Astrocyte (in vitro differentiated cells and primary cell): ENCODE data around the gene ZHX3. TPM values are rescaled to one million over a fixed set of nuclear protein-coding genes. Genes with fewer than 3 reads are reported as not detected.
A peak's percentile ranks its signal among the peaks of the same experiment; 100 is the strongest.

Experiments
- DNase-seq: peaks from one replicate; pipeline ENCODE4 v3.0.0-alpha.2; 2010; ENCODE audit warnings: low read depth
- FAIRE-seq: peaks from 2 replicates; lab custom pipeline; 2011; peaks lifted over from hg19 to GRCh38; lab: Jason Lieb, UNC
- H2AFZ ChIP-seq: 2 replicates; pipeline ENCODE4 v1.6.0; 2012; ENCODE audit warnings: low read depth, low read length, inconsistent platforms
- H3K27ac ChIP-seq: 2 replicates; pipeline ENCODE4 v1.5.1; 2011; ENCODE audit warnings: low read depth, low read length, inconsistent platforms
- H3K27me3 ChIP-seq: 2 replicates; pipeline ENCODE4 v1.6.0; 2011; ENCODE audit warnings: low read length, inconsistent platforms; ENCODE audit not compliant: insufficient read depth
- H3K36me3 ChIP-seq: 2 replicates; pipeline ENCODE4 v1.5.1; 2011; ENCODE audit warnings: low read length, inconsistent platforms; ENCODE audit not compliant: insufficient read depth
- H3K4me1 ChIP-seq: 2 replicates; pipeline ENCODE4 v1.5.1; 2011; ENCODE audit warnings: low read length, inconsistent platforms; ENCODE audit not compliant: insufficient read depth
- H3K4me2 ChIP-seq: 2 replicates; pipeline ENCODE4 v1.6.0; 2012; ENCODE audit warnings: low read length, inconsistent platforms
- H3K4me3 ChIP-seq: 2 replicates; pipeline ENCODE4 v1.5.1; 2011; ENCODE audit warnings: low read depth, mild to moderate bottlenecking, low read length, inconsistent platforms; ENCODE audit not compliant: insufficient read depth
- H3K79me2 ChIP-seq: 2 replicates; pipeline ENCODE4 v1.6.0; 2012; ENCODE audit warnings: mild to moderate bottlenecking, low read length, inconsistent platforms; ENCODE audit not compliant: insufficient read depth
- H3K9ac ChIP-seq: 2 replicates; pipeline ENCODE4 v1.6.0; 2012; ENCODE audit warnings: mild to moderate bottlenecking, low read length, inconsistent platforms
- H3K9me3 ChIP-seq: 2 replicates; pipeline ENCODE4 v1.5.1; 2012; ENCODE audit warnings: low read depth, mild to moderate bottlenecking, low read length, inconsistent platforms; ENCODE audit not compliant: insufficient read depth
- H4K20me1 ChIP-seq: 2 replicates; pipeline ENCODE4 v1.6.0; 2012; ENCODE audit warnings: low read length, inconsistent platforms; ENCODE audit not compliant: insufficient read depth
- H3K27ac Mint-ChIP-seq: one replicate; pipeline ENCODE4 v1.8.0; 2021; ENCODE audit warnings: mild to moderate bottlenecking, mixed read lengths; ENCODE audit not compliant: unreplicated experiment
- H3K27me3 Mint-ChIP-seq: one replicate; pipeline ENCODE4 v1.8.0; 2021; ENCODE audit warnings: low read depth, mixed read lengths; ENCODE audit not compliant: unreplicated experiment
- H3K36me3 Mint-ChIP-seq: one replicate; pipeline ENCODE4 v1.8.0; 2021; ENCODE audit warnings: low read depth, mixed read lengths; ENCODE audit not compliant: unreplicated experiment
- H3K4me1 Mint-ChIP-seq: one replicate; pipeline ENCODE4 v1.8.0; 2021; ENCODE audit warnings: low read depth, mixed read lengths; ENCODE audit not compliant: unreplicated experiment
- H3K4me3 Mint-ChIP-seq: one replicate; pipeline ENCODE4 v1.8.0; 2021; ENCODE audit warnings: mild to moderate bottlenecking, moderate library complexity, mixed read lengths; ENCODE audit not compliant: unreplicated experiment
- H3K9me3 Mint-ChIP-seq: one replicate; pipeline ENCODE4 v1.8.0; 2021; ENCODE audit warnings: mild to moderate bottlenecking, mixed read lengths; ENCODE audit not compliant: unreplicated experiment
- EZH2 ChIP-seq: IDR thresholded peaks from 2 replicates; pipeline ENCODE4 v1.6.1; 2012; ENCODE audit warnings: mild to moderate bottlenecking, low read length, inconsistent platforms; ENCODE audit not compliant: insufficient read depth
- total RNA-seq: library from RNA; stranded (reverse); gene quantifications from 2 replicates; pipeline ENCODE4 v1.2.1, GENCODE V29; 2021
- TF ChIP-seq, protein P1 (sequence below): IDR thresholded peaks from 2 replicates; pipeline ENCODE4 v1.5.1; 2011; ENCODE audit warnings: low read depth, mild to moderate bottlenecking, inconsistent platforms, low read length, moderate library complexity; ENCODE audit not compliant: insufficient read depth

Gene ZHX3
- total RNA-seq, 1 donor from 2014 or later, result 41.6 TPM

- no peaks in the 10 kb centered on the region for H3K27me3 ChIP-seq
- H3K4me1 ChIP-seq, result peaks cover 14% of the 10 kb centered on the region
- no peaks in the 10 kb centered on the region for H3K36me3 ChIP-seq
- peaks cover 28% of the 10 kb centered on the region for H3K79me2 ChIP-seq
- H3K27ac Mint-ChIP-seq, result peak overlapping the region; percentile 62
- H3K9me3 Mint-ChIP-seq, result no peaks in the 10 kb centered on the region
- peak overlapping the region; percentile 50 for H3K4me3 ChIP-seq
- H2AFZ ChIP-seq, result peak overlapping the region; percentile 79
- DNase-seq, result no peak
- peak overlapping the region; percentile 83 for H3K4me3 Mint-ChIP-seq
- peak overlapping the region; percentile 97 for H3K4me2 ChIP-seq
- H3K4me1 Mint-ChIP-seq, result peaks cover 24% of the 10 kb centered on the region
- no peaks in the 10 kb centered on the region for H4K20me1 ChIP-seq
- peaks cover 1% of the 10 kb centered on the region for H3K36me3 Mint-ChIP-seq
- TF ChIP-seq EZH2, result no peak
- TF ChIP-seq, protein P1, sequence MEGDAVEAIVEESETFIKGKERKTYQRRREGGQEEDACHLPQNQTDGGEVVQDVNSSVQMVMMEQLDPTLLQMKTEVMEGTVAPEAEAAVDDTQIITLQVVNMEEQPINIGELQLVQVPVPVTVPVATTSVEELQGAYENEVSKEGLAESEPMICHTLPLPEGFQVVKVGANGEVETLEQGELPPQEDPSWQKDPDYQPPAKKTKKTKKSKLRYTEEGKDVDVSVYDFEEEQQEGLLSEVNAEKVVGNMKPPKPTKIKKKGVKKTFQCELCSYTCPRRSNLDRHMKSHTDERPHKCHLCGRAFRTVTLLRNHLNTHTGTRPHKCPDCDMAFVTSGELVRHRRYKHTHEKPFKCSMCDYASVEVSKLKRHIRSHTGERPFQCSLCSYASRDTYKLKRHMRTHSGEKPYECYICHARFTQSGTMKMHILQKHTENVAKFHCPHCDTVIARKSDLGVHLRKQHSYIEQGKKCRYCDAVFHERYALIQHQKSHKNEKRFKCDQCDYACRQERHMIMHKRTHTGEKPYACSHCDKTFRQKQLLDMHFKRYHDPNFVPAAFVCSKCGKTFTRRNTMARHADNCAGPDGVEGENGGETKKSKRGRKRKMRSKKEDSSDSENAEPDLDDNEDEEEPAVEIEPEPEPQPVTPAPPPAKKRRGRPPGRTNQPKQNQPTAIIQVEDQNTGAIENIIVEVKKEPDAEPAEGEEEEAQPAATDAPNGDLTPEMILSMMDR, result no peak
- H3K9me3 ChIP-seq, result no peaks in the 10 kb centered on the region
- FAIRE-seq, result no peak
- no peak overlapping the region for H3K27ac ChIP-seq
- no peak overlapping the region for H3K9ac ChIP-seq
- no peaks in the 10 kb centered on the region for H3K27me3 Mint-ChIP-seq
Measured at GRCh38 chr20:41318271-41318649, 729 bp upstream of the ZHX3 start.

GRCh38 chr20:41316602-41317545, 657 bp downstream of the ZHX3 start:
- Mint-ChIP-seq H3K36me3 (peaks cover 1% of the 10 kb centered on the region), H3K27me3 (no peaks in the 10 kb centered on the region), H3K4me1 (peaks cover 22% of the 10 kb centered on the region), H3K4me3 (peak overlapping the region; percentile 95), H3K9me3 (no peaks in the 10 kb centered on the region), H3K27ac (peak overlapping the region; percentile 96)
- Histone ChIP-seq H3K4me1 (peaks cover 14% of the 10 kb centered on the region), H3K4me3 (peak overlapping the region; percentile 77), H4K20me1 (peaks cover 5% of the 10 kb centered on the region), H3K27ac (peak overlapping the region; percentile 99), H2AFZ (peak overlapping the region; percentile 79), H3K9ac (peak overlapping the region; percentile 98), H3K27me3 (no peaks in the 10 kb centered on the region), H3K9me3 (no peaks in the 10 kb centered on the region), H3K4me2 (peak overlapping the region; percentile 97), H3K79me2 (peaks cover 42% of the 10 kb centered on the region), H3K36me3 (peaks cover 7% of the 10 kb centered on the region)
- FAIRE-seq, result peak; percentile 68
- DNase-seq, result peak; percentile 93
- TF ChIP-seq, protein P1, result no peak
- no peak for TF ChIP-seq EZH2

- Histone ChIP-seq H3K27ac (peak overlapping the region; percentile 99), H3K9ac (peak overlapping the region; percentile 98), H3K4me2 (peak overlapping the region; percentile 97), H2AFZ (no peak overlapping the region), H3K27me3 (no peaks in the 10 kb centered on the region), H3K4me1 (peaks cover 14% of the 10 kb centered on the region), H3K36me3 (peaks cover 7% of the 10 kb centered on the region), H3K79me2 (peaks cover 50% of the 10 kb centered on the region), H3K9me3 (no peaks in the 10 kb centered on the region), H3K4me3 (peak overlapping the region; percentile 77), H4K20me1 (peaks cover 5% of the 10 kb centered on the region)
- H3K4me1 Mint-ChIP-seq, result peaks cover 21% of the 10 kb centered on the region
- peaks cover 1% of the 10 kb centered on the region for H3K36me3 Mint-ChIP-seq
- H3K9me3 Mint-ChIP-seq, result no peaks in the 10 kb centered on the region
- TF ChIP-seq EZH2, result no peak
- TF ChIP-seq, protein P1, result no peak
- peak overlapping the region; percentile 95 for H3K4me3 Mint-ChIP-seq
- no peak for FAIRE-seq
- H3K27me3 Mint-ChIP-seq, result no peaks in the 10 kb centered on the region
- DNase-seq, result no peak
- H3K27ac Mint-ChIP-seq, result peak overlapping the region; percentile 96
Measured at GRCh38 chr20:41316051-41316450, 1.5 kb downstream of the ZHX3 start.
